SK-N-SH (cell line): ENCODE measurements around the gene CASK.

ENCODE experiments used
- CTCF ChIP-seq: fragments of 200-600 bp; sonication (generic); IDR thresholded peaks from 2 replicates; pipeline ENCODE4 v1.6.1; 2017; ENCODE audit warnings: antibody characterized with exemption, mild to moderate bottlenecking, moderate library complexity
- FOXM1 ChIP-seq: IDR thresholded peaks from 2 replicates; pipeline ENCODE4 v1.4.0; 2012; ENCODE audit warnings: low read depth, mild to moderate bottlenecking
- TAF1 ChIP-seq: IDR thresholded peaks from 2 replicates; pipeline ENCODE4 v1.6.1; 2012; ENCODE audit warnings: low read depth, mild to moderate bottlenecking, low read length, moderate library complexity, borderline replicate concordance

- TF ChIP-seq CTCF: no peak
- TF ChIP-seq FOXM1: no peak
- no peak for TF ChIP-seq TAF1
These were observed 54.9 kb downstream of the CASK start for GRCh38 chrX:41868392-41868977.
